Inflammatory macrophage (primary cell): Measurements from ENCODE around the gene PDX1.

Experiments used
- DNase-seq, 2 donors: peaks; one replicate each; pipeline ENCODE4 v3.0.0-alpha.2; 2020 to 2022

The PDX1 gene

GRCh38 chr13:27970382-27971235 lies 50.8 kb downstream of the PDX1 start:
- no peak for DNase-seq

GRCh38 chr13:27971236-27971645 lies 51.4 kb downstream of the PDX1 start:
- no peak for DNase-seq

- no peak for DNase-seq
Observed at GRCh38 chr13:27971776-27972477, 52.1 kb downstream of the PDX1 start.

GRCh38 chr13:27972478-27972820 lies 52.6 kb downstream of the PDX1 start:
- DNase-seq, result no peak

- DNase-seq, result no peak
Observed at GRCh38 chr13:27973291-27973690, 53.5 kb downstream of the PDX1 start.

GRCh38 chr13:27973961-27974662 lies 54.3 kb downstream of the PDX1 start:
- DNase-seq, result no peak
